Measurements from ENCODE around the gene HCRT.
"Not testable (repeated sequence)": the region's sequence is repeated elsewhere in the genome, so short reads cannot be mapped to it uniquely, and the experiment has no call there.

Gene HCRT, protein sequence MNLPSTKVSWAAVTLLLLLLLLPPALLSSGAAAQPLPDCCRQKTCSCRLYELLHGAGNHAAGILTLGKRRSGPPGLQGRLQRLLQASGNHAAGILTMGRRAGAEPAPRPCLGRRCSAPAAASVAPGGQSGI

DNA sequence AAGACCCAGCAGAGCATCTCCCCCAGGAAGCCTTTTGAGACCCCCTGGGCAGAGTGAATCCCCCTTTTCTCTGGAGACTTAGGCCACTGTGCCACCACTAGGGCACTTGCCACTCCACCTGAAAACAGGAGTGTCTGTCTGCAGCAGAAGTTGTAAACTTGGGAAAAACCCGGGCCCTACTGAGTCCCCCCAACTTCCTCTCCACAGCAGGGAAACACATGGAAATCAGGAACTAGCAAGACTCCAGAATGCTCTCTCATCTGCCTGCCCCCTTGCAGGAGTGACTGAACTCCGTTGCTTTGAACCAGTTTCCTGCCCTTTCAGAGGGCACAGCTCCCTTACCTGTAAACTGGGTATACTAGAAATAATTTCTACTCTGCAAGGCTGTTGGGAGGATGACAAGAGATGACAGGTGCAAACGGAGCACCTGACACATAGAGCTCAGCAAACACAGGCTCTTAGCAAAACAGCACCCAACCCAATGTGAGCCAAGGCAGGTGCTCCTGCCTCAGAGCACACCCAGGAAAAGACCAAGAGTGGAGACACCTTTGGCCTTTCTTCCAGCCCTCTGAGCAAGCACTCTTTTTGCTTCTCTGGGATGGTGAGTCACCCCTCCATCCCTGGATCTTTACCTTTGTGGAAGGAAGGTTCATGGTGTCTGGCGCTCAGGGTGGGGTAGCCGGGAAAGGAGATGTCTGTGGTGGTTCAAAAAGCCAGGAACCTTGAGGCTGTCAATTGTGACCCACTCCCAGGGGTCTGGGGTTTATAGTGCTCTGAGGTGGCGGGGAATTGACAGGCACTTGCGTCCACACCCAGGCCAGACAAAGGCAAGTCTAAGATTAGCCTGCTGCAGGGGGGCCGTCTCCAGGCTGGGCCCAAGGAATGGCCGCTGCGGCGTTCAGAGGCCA is at the start of gene HCRT:
HCRT (minus strand) TSS at position 740 of the 908 bp plus-strand sequence; CDS start at position 653, 87 bp downstream.
- DNase-seq (ENCODE audit: low read depth in 2 of 2): no peak

DNA sequence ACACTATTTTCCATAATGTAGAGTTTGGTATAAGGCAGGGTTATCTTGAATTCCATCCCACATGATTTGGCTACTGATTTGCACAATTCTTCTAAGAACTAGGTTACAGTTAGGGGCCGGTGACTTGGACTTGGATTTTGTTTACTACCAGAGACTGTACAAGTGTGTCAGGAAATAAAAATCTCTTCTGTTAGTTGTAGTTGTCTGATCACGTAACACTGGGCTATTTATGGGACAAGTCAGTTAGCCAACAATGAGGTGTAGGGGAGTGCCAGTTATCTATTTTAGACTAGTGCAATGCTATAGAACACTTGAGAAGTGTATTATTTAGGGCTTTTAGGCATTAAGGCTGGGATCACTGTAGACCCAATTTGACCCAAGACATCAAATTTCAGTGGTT is 48.7 kb upstream of the HCRT start:
- DNase-seq (ENCODE audit: low read depth in 2 of 2): no peak

DNA sequence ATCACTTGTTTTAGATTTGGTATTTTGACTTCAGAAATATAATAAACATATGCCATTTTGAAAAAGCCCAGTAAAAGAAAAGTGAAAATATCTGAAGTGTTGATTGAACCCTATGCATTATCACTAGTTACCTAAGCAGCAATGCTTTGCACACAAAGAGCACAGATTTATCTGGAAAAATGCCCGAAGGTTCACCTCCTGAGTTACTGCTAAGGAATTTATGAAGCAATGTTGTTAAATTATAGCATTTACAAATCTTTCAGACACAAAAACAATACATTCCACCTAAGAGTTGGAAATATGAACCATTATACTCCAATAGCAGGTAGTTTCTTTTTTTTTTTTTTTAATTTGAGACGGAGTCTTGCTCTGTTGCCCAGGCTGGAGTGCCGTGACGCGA is 47.9 kb upstream of the HCRT start:
- no peak for DNase-seq (ENCODE audit: low read depth in 2 of 2)

DNA sequence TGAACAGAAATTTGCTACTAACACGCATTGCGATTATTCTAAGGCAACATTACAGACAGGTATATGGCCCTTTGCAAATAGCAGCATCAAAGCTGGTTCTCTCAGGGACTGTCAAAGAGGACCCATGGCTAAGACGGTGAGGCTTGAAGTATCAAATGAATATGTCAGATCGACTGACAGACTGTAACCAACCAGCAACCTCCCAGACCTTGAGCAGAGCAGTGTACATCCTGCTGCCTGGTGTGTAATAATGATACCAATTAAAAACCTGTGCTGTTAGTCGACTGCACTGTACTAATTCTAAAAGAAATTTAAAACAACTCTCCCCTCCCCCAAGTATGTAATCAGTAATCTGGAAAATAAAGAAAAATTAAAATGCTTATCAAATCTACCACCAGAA is 45.0 kb upstream of the HCRT start:
- DNase-seq (ENCODE audit: low read depth in 2 of 2): no peak

DNA sequence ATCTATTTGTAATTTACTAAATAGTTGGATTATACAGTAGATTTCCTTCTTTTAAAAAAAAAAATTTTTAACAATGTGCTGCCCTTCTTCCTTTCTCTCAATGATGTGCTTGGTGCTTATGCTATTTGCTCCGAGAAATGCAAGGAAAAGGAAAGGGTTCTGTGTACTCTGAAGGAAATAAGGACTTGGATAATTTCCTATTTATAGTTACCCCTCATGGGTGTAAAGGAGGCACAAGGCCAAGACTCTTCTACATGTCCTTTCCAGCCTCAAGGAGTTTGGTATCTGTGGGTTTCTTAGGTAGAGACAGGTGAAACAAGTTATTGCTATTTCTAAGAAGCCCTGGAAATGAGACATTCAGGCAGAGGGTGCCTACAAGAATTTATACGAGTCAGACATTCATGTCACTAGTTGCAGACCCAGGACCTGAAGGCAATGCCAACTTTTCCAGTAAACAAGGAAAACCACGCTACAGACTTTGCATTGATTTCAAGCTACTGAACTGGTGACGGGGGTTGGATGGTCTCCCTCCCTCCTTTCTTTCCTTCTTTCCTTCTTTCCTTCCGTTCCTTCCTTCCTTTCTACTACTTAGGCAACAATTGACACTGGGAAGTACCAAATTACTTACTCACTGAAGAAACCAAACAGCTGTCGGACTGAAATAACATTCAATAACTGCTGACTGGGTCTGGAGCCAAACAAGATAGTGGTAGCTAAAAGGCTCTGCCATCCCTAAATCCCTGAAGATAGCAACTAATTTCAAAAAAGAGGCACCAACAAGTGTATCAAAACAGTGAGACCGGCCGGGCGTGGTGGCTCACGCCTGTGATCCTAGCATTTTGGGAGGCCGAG is 42.8 kb upstream of the HCRT start:
- DNase-seq (ENCODE audit: low read depth in 2 of 2): no peak

DNA sequence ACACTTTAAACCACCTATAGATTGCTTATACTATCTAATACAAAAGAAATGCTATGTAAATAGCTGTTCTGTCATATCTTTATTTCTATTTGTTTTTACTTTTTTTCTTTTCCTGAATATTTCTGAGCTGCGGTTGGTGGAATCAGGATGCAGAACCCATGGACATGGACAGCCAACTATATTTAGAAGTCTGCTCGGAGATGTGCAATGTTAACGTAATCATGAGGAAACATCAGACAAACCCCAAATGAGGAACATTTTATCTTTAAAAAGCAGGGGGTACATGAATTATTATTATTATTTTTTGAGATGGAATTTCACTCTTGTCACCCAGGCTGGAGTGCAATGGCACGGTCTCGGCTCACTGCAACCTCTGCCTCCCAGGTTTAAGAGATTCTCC is 40.4 kb upstream of the HCRT start:
- no peak for DNase-seq (ENCODE audit: low read depth in 2 of 2)

DNA sequence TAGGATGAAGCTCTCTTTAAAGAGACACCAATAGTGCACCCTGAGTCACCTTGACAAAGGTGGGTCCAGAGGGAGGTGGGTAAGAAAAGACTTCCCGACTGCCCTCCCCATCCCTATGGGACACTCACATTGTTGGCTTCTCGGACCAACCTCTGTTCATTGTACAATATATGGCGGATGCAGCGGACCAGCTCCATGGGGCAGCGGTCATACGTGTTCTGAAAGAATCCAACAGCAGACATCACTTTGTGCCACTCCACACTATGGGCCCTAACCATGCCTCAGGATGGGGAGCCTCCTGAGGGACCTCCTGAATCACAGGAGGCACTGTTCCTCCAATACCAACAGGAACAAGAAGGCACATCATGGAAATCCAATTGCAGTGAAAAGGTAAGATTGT is 39.4 kb upstream of the HCRT start:
- no peak for DNase-seq (ENCODE audit: low read depth in 2 of 2)

DNA sequence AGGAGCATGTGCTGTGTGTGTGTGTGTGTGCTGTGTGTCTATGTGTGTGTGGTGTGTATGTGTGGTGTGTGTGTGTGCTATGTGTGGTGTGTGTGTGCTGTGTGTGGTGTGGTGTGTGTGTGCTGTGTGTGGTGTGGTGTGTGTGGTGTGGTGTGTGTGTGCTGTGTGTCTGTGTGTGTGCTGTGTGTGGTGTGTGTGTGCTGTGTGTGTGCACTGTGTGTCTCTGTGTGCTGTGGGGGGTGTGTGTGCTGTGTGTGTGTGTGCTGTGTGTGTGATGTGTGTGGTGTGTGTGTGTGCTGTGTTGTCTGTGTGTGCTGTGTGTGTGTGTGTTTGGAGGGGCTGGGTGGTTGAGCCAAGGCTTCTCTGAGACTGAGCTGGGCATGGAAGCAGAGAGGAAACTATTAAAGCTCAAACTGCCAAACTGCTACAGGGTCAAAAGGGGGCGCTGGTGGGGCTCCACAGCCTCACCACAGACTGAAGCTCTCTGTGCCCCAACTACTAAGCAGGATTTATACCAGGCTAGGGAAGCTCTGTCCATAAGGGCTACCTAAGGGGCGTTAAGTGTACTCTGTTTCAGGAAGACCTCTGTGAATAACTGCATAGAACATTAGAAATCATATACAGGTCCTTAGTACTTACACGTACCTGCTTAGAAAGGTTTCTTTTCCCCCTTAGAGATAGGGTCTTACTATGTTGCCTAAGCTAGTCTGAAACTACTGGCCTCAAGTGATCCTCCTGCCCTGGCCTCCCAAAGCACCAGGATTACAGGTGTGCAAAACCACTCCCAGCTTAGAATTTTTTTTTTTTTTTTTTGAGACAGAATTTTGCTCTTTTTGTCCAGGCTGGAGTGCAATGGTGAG is 36.9 kb upstream of the HCRT start:
- peak; percentile 20 to 23 for DNase-seq (ENCODE audit: low read depth in 2 of 2)

DNA sequence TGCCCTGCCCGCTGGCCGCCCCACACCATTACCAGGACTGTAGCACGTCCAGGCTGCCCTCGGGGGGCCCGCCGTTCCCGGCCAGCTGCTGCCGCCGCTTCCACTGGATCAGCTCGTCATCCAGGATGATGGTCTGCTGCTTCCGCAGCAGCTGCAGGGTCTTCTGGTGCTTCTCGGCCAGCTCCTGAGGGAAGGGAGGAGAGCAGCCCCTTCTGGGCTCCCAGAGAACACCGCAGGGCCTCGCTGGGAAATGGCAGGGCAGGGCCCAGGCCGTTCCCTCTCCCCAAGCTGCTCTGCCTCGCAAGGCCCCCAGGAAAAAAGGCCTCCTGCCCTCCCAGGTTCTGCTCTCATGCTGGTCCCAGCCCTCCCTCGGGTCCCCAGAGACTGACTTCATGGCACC is 34.0 kb upstream of the HCRT start:
- not testable (repeated sequence) for DNase-seq (ENCODE audit: low read depth in 2 of 2)

DNA sequence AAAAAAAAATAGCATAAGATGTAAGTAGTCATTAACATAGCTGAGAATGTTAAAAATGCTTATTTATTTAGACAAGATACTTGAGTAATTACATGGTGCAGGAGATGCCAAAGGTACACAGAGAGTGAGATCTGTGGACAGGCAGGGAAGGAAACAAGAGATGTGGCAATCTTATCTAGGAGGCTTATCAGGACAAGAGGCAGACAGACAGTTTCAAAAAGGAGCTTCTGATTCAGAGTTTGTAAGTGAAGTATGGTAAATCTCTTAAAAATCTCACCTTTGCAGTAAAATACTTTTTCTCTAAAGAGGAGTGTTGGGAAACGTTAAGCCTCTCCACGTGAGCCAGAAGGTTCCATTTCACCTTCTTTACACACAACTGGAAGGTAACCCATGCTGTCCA is 28.9 kb upstream of the HCRT start:
- no peak for DNase-seq (ENCODE audit: low read depth in 2 of 2)

DNA sequence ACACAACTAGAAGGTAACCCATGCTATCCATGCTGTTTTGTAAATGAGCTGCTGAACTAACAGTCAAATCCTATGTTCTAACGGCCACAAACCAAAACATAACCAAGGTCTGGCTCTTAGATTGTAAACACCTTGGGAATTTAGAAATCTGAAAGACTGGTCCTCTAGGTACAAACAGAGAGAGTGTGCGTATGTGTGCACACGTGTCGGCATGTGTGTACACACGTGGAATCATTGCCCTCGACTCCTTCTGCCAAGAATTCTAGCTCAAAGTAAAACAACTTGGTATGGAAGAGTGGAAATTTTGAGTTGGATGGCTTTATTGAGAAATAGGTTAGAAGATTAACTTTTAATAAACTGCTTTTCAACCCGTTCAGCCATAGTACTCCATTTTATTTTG is 27.1 kb upstream of the HCRT start:
- no peak for DNase-seq (ENCODE audit: low read depth in 2 of 2)

DNA sequence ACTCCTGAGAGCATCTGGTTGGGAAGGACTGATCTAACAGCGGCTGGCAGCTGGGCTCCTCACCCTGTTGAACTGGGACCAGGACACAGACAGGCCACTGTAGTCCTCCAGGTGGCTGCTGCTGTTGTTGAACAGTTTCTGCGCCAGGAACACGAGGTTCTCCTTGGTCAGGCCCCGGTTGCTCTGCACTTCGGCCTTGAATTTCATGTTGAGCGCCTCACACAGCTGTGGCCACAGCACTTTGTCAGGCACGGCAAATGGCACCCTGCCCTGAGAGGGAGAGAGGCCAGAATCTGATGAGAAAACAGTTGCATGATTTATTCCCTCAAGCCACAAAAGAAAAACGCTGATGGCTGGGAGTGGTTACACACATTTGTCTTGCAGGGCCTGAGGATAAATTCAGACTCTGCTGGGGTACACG is 26.7 kb upstream of the HCRT start:
- DNase-seq (ENCODE audit: low read depth in 2 of 2): not testable (repeated sequence)

DNA sequence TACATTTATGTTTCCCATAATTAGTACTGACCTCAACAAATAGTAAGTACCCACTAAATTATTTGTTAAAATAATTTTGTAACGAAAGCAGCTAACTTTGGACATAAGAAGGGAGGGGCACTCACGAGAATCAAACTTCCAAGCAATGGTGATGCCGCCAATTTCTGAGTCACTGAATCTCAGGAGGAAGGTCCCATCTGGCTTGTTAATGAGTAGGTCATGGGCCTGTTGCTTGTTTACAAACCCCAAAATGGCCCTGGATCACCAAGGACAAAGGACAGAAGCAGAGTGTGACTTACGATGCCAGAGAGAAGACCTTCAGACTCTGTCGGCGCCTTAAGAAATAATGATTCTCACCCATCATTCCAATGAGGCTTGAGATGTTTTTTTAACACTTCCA is 24.8 kb upstream of the HCRT start:
- DNase-seq (ENCODE audit: low read depth in 2 of 2): no peak

DNA sequence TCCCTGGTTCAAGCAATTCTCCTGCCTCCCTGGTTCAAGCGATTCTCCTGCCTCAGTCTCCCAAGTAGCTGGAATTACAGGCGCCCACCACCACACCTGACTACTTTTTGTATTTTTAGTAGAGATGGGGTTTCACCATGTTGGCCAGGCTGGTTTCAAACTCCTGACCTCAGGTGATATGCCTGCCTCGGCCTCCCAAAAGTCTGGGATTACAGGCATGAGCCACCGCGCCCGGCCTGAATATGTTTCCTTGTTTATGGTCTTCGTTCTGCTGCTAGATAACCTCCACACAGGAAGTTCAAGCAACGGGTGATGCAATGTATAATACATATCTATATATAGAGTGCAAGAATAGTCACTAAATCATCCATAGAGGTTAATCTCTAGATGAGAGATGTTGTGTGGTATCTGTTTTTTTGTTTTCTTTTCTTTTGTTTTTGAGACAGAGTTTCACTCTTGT is 20.9 kb upstream of the HCRT start:
- not testable (repeated sequence) for DNase-seq (ENCODE audit: low read depth in 2 of 2)

DNA sequence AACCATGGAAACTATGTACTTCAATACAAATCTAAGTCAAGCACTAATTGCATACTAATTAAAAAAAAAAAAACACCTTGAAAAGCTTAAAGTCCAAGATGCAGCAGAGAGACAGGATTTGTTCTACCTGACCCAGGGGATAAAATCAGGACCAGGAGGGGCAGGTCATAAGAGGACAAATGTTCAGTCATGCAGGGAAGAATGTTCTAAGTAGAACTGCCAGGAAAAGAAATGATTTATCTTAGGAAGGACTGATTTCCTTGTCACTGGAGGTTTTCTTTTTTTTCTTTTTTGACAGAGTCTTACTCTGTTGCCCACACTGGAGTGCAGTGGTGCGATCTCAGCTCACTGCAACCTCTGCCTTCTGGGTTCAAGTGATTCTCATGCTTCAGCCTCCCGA is 18.1 kb upstream of the HCRT start:
- no peak for DNase-seq (ENCODE audit: low read depth in 2 of 2)

DNA sequence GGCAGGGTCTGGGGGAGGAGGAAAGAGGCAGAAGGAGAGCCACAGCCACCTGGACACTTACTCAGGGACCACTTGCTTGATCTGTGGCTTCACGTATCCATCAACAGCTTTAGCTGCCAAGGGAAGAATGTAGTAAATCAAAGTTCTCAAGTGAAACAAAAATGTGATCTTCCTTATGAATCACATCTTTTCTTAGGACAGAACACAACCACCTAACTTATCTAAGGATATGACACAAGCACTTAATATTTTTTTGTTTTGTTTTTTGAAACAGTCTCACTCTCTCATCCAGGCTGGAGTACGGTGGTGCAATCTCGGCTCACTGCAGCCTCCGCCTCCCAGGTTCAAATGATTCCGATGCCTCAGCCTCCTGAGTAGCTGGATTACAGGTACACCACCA is 17.4 kb upstream of the HCRT start:
- no peak for DNase-seq (ENCODE audit: low read depth in 2 of 2)

DNA sequence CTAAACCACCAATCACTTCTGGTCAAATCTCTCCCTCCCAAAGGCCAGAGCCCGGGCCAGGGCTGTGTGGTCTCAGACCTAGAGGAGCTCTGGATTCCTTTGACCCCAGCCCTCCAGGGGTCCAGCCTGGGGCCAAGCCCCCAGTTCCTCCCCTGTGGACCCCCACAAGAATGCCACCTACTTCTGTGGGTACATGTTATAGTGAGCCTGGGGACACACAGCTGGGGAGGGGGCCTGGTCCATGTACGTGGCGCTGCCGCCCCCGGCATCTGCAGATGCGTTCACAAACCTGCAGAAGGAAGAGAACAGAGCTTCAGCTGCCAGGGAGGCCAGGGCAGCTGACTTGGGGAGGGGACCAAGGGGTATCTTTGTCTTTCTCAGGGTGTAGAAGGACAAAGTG is 16.9 kb upstream of the HCRT start:
- DNase-seq (ENCODE audit: low read depth in 2 of 2): no peak

DNA sequence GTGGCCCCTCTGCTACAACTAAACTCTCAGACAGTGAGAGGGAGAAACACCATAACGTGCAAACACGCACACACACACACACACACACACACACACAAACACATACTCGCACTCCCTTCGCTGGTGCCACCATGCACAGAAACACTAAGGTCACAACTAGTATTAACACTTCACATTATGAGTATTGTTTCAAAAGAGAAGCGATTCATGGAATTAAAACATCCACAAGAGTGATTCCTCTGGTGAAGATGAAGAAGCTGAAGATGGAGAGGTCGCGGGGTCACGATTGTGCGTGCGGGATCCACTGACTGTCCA is 16.2 kb upstream of the HCRT start:
- no peak for DNase-seq (ENCODE audit: low read depth in 2 of 2)

DNA sequence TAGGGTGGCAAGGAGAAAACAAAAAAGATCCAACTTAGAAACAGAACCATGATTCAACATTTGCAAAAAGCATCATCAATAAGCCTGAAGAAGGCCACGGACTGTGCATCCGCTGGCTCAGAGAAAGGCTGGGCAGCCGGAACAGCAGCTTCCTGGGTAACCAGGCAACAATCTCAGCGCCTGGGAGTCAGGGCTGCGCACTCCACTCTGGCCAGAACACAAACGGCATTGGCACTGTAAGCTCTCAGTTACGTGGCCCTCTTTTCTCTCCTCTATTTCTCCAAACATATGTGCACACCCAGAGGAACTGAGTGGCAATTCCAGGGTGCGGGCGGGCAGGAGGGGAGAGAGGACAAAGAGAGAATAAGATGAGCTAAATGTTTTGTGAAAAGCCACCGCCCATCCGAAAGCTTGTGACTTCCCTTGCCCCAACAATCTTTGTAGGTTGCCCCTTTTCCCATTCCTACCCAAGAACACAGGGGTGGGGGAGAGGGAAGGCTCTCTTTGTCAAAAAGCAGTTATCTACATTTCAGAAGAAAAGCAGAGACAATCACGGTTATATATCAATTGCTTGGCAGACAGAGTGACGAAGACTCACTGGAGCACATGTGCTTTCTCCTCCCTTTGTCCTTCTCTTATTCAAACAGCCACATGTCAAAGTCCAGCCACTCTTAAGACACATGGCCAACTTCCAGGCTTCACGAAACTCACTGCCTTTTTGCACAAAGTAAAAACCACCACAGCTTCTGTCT is 15.6 kb upstream of the HCRT start:
- no peak for DNase-seq (ENCODE audit: low read depth in 2 of 2)

DNA sequence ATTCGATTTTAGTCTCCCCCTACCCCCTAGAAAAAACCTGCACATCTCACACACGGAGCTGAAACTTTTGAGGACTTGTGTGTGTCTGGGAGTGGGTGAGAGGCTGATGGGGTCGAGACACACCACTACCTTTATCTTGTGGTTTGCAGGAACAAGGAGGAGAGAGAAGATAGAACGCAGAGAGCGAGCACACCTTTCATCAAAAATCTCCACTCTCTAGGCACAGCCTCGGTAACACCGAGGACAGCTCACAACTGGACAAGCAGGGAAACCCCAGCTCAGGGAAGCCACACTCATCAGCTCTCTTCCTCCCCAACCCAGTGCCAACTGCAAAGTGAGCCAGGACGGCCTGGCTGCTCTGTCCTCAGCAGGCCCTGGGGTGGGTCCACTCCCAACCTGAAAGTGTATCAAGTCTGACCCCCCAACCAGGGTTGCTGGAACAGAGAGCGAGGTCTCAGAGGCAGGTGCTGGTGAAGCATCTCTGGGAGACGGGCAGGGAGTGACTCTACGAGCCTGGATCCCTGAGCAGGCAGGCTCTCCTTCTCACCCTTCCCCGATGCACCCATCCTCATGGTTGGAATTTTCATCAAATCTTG is 14.3 kb upstream of the HCRT start:
- DNase-seq (ENCODE audit: low read depth in 2 of 2): no peak

DNA sequence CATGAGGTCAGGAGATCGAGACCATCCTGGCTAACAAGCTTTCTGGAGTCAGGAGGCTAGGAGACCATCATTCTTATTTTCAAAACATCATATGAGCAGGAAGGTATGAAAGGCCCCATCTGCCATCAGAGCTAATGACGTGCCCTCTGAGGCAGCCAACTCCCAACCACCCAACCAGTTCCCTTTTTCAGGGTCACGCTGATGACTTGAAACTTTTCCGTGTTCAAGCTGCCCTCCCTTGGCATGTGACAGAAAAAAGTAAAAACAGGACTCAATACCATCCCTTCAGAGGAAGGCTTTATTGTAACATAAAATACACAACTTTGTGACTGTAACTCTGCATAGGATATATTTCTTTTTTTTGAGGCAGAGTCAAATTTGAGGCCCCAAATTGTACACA is 13.6 kb upstream of the HCRT start:
- DNase-seq (ENCODE audit: low read depth in 2 of 2): no peak

All from activated CD8-positive, alpha-beta memory T cell treated with anti-CD3 and anti-CD28 coated beads for 4 hours (primary cell).